DND-41 (cell line): ENCODE measurements around the gene USH1G.

Experiments used
- EZH2 ChIP-seq: IDR thresholded peaks from 3 replicates; pipeline ENCODE4 v1.6.1; 2012; ENCODE audit warnings: borderline replicate concordance, low read depth, mild to moderate bottlenecking, moderate library complexity, low read length, inconsistent platforms; ENCODE audit not compliant: severe bottlenecking
- TF ChIP-seq, protein P1 (sequence below): IDR thresholded peaks from 2 replicates; pipeline ENCODE4 v1.5.1; 2012; ENCODE audit warnings: borderline replicate concordance, low read length, moderate library complexity, mild to moderate bottlenecking; ENCODE audit not compliant: poor library complexity, severe bottlenecking; ENCODE audit errors: extremely low read depth

DNA sequence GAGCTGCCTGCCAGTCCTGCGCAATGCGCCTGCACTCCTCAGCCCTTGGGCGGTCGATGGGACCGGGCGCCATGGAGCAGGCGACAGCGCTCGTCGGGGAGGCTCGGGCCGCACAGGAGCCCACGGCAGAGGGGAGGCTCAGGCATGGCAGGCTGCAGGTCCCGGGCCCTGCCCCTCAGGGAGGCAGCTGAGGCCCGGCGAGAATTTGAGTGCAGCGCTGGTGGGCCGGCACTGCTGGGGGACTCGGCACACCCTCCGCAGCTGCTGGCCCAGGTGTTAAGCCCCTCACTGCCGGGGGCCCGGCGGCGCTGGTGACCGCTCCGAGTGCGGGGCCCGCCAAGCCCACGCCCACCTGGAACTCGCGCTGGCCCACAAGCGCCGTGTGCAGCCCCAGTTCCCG lies 16.0 kb downstream of the USH1G start:
- TF ChIP-seq EZH2: no peak
- TF ChIP-seq, protein P1, sequence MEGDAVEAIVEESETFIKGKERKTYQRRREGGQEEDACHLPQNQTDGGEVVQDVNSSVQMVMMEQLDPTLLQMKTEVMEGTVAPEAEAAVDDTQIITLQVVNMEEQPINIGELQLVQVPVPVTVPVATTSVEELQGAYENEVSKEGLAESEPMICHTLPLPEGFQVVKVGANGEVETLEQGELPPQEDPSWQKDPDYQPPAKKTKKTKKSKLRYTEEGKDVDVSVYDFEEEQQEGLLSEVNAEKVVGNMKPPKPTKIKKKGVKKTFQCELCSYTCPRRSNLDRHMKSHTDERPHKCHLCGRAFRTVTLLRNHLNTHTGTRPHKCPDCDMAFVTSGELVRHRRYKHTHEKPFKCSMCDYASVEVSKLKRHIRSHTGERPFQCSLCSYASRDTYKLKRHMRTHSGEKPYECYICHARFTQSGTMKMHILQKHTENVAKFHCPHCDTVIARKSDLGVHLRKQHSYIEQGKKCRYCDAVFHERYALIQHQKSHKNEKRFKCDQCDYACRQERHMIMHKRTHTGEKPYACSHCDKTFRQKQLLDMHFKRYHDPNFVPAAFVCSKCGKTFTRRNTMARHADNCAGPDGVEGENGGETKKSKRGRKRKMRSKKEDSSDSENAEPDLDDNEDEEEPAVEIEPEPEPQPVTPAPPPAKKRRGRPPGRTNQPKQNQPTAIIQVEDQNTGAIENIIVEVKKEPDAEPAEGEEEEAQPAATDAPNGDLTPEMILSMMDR: no peak
